ENCODE measurements around the gene MYRIP.
"Not testable (repeated sequence)": the region's sequence is repeated elsewhere in the genome, so short reads cannot be mapped to it uniquely, and the experiment has no call there.

Gene MYRIP

GRCh38 chr3:39972508-39972907 is 163.1 kb downstream of the MYRIP start:
- no peak for DNase-seq

- DNase-seq = no peak
Observed at GRCh38 chr3:39977058-39977794, 167.8 kb downstream of the MYRIP start.

- DNase-seq = no peak
Observed at GRCh38 chr3:39978308-39978707, 168.9 kb downstream of the MYRIP start.

- DNase-seq = no peak
Observed at GRCh38 chr3:39980058-39980457, 170.6 kb downstream of the MYRIP start.

GRCh38 chr3:39980781-39981180 is 171.4 kb downstream of the MYRIP start:
- DNase-seq = no peak

- no peak for DNase-seq
Observed at GRCh38 chr3:39981547-39982184, 172.3 kb downstream of the MYRIP start.

- DNase-seq = no peak
Observed at GRCh38 chr3:39982665-39983357, 173.4 kb downstream of the MYRIP start.

- DNase-seq = no peak
Observed at GRCh38 chr3:39989746-39990145, 180.3 kb downstream of the MYRIP start.

GRCh38 chr3:39990532-39990931 is 181.1 kb downstream of the MYRIP start:
- DNase-seq = peak; percentile 80

- no peak for DNase-seq
Observed at GRCh38 chr3:40008796-40009195, 199.4 kb downstream of the MYRIP start.

GRCh38 chr3:40009991-40010390 is 200.6 kb downstream of the MYRIP start:
- no peak for DNase-seq

- no peak for DNase-seq
Observed at GRCh38 chr3:40012381-40012780, 203.0 kb downstream of the MYRIP start.

GRCh38 chr3:40016391-40016790 is 207.0 kb downstream of the MYRIP start:
- DNase-seq = no peak

GRCh38 chr3:40018369-40018768 is 209.0 kb downstream of the MYRIP start:
- no peak for DNase-seq

- no peak for DNase-seq
Observed at GRCh38 chr3:40019376-40019775, 210.0 kb downstream of the MYRIP start.

GRCh38 chr3:40020689-40021088 is 211.3 kb downstream of the MYRIP start:
- DNase-seq = no peak

GRCh38 chr3:40021338-40021737 is 211.9 kb downstream of the MYRIP start:
- DNase-seq = no peak

- DNase-seq = no peak
Observed at GRCh38 chr3:40022297-40022827, 213.0 kb downstream of the MYRIP start.

- DNase-seq = no peak
Observed at GRCh38 chr3:40024526-40024925, 215.1 kb downstream of the MYRIP start.

GRCh38 chr3:40025892-40026291 is 216.5 kb downstream of the MYRIP start:
- DNase-seq = not testable (repeated sequence)

- no peak for DNase-seq
Observed at GRCh38 chr3:40035177-40035576, 225.8 kb downstream of the MYRIP start.

- no peak for DNase-seq
Observed at GRCh38 chr3:40037582-40037981, 228.2 kb downstream of the MYRIP start.

- no peak for DNase-seq
Observed at GRCh38 chr3:40042752-40043443, 233.5 kb downstream of the MYRIP start.
